GM12878 (cell line): Measurements from ENCODE around the gene KCNK5.

Experiments used
- CTCF ChIP-seq, 3 experiments: IDR thresholded peaks in 2 of 3; conservative IDR thresholded peaks in 1 of 3; 2 replicates each; pipeline ENCODE4 v1.5.1; 2011; ENCODE audit warnings: low read depth in 3 of 3, low read length in 3 of 3, mild to moderate bottlenecking in 3 of 3, control low read depth in 2 of 3, moderate library complexity in 2 of 3, inconsistent platforms in 1 of 3, mixed read lengths in 1 of 3; ENCODE audit not compliant: control insufficient read depth in 2 of 3, insufficient read depth in 1 of 3; ENCODE audit errors: extremely low read depth in 1 of 3
- ELK1 ChIP-seq: IDR thresholded peaks from 2 replicates; pipeline ENCODE4 v1.6.1; 2012; ENCODE audit warnings: low read depth, low read length, improper control_type of control experiment
- KAT2A ChIP-seq: conservative IDR thresholded peaks from 2 replicates; pipeline ENCODE4 v1.6.1; 2011; ENCODE audit warnings: low read depth, low read length; ENCODE audit not compliant: control insufficient read depth
- SREBF2 ChIP-seq: IDR thresholded peaks from 2 replicates; pipeline ENCODE4 v1.6.1; 2012; ENCODE audit warnings: mild to moderate bottlenecking, low read length

GRCh38 chr6:39193201-39193791 is 36.0 kb downstream of the KCNK5 start:
- TF ChIP-seq CTCF (IDR thresholded peaks at IDR 0.05 in 2 of 3, conservative IDR thresholded peaks at IDR 0.05 in 1 of 3; ENCODE audit: control insufficient read depth in 2 of 3, extremely low read depth in 1 of 3, insufficient read depth in 1 of 3, low read depth in 3 of 3, low read length in 3 of 3) (no peak), KAT2A (no peak), ELK1 (no peak), SREBF2 (no peak)
